Osteoblast (primary cell): ENCODE measurements around the gene DNMT1. TPM values are rescaled to one million over a fixed set of nuclear protein-coding genes. Genes with fewer than 3 reads are reported as not detected.

Experiments
- DNase-seq: peaks from one replicate; pipeline ENCODE4 v3.0.0; 2011; ENCODE audit warnings: low spot score, mixed read lengths; ENCODE audit not compliant: insufficient read length; ENCODE audit errors: missing footprints
- H2AFZ ChIP-seq: 2 replicates; pipeline ENCODE4 v1.6.0; 2011; ENCODE audit warnings: mild to moderate bottlenecking, low read length
- H3K27ac ChIP-seq: 2 replicates; pipeline ENCODE4 v1.5.1; 2011; ENCODE audit warnings: mild to moderate bottlenecking, low read depth, low read length, moderate library complexity
- H3K27me3 ChIP-seq: 2 replicates; pipeline ENCODE4 v1.6.0; 2012; ENCODE audit warnings: mild to moderate bottlenecking, control low read depth, inconsistent platforms, low read length, moderate library complexity; ENCODE audit not compliant: insufficient read depth
- H3K36me3 ChIP-seq: 2 replicates; pipeline ENCODE4 v1.5.1; 2011; ENCODE audit warnings: mild to moderate bottlenecking, low read length, control low read depth, moderate library complexity; ENCODE audit not compliant: insufficient read depth
- H3K4me1 ChIP-seq: 2 replicates; pipeline ENCODE4 v1.5.1; 2011; ENCODE audit warnings: mild to moderate bottlenecking, low read length, control low read depth, moderate library complexity; ENCODE audit not compliant: insufficient read depth
- H3K4me2 ChIP-seq: 2 replicates; pipeline ENCODE4 v1.6.0; 2011; ENCODE audit warnings: mild to moderate bottlenecking, low read length; ENCODE audit not compliant: insufficient read depth
- H3K4me3 ChIP-seq: fragments of 200-600 bp; sonication (generic); 3 replicates; pipeline ENCODE4 v1.5.1; 2012; ENCODE audit warnings: mild to moderate bottlenecking, low read length, inconsistent platforms; ENCODE audit not compliant: insufficient read depth
- H3K79me2 ChIP-seq: 2 replicates; pipeline ENCODE4 v1.6.0; 2012; ENCODE audit warnings: mild to moderate bottlenecking, low read length, control low read depth, inconsistent platforms; ENCODE audit not compliant: insufficient read depth
- H3K9me3 ChIP-seq: 2 replicates; pipeline ENCODE4 v1.5.1; 2011; ENCODE audit warnings: low read depth, low read length, control low read depth
- H4K20me1 ChIP-seq: 2 replicates; pipeline ENCODE4 v1.6.0; 2012; ENCODE audit warnings: mild to moderate bottlenecking, low read length, control low read depth; ENCODE audit not compliant: insufficient read depth
- CTCF ChIP-seq: IDR thresholded peaks from 2 replicates; pipeline ENCODE4 v1.5.1; 2011; ENCODE audit warnings: mild to moderate bottlenecking, low read depth, low read length, moderate library complexity; ENCODE audit errors: extremely low read depth
- total RNA-seq: library from RNA; depleted of rRNA; stranded (reverse); fragments of >200 nt; gene quantifications from 2 replicates; pipeline ENCODE4 v1.2.3, GENCODE V29; 2012

Gene DNMT1
- total RNA-seq, 1 donor = 33.7 TPM

- DNase-seq = peak; percentile 52
- H3K27me3 ChIP-seq = no peaks in the 10 kb centered on the region
- no peaks in the 10 kb centered on the region for H3K9me3 ChIP-seq
- no peak overlapping the region for H3K27ac ChIP-seq
- no peak overlapping the region for H3K4me2 ChIP-seq
- H3K36me3 ChIP-seq = peaks cover 48% of the 10 kb centered on the region
- H4K20me1 ChIP-seq = peaks cover 8% of the 10 kb centered on the region
- no peak for TF ChIP-seq CTCF
- H3K4me3 ChIP-seq = no peak overlapping the region
- H3K79me2 ChIP-seq = peaks cover 29% of the 10 kb centered on the region
- H2AFZ ChIP-seq = no peak overlapping the region
- H3K4me1 ChIP-seq = peaks cover 10% of the 10 kb centered on the region
Measured at GRCh38 chr19:10110076-10110971, 84.4 kb downstream of the DNMT1 start.

GRCh38 chr19:10109528-10109927 is 85.2 kb downstream of the DNMT1 start:
- DNase-seq = peak; percentile 54
- no peaks in the 10 kb centered on the region for H3K9me3 ChIP-seq
- H3K4me2 ChIP-seq = no peak overlapping the region
- H3K27me3 ChIP-seq = no peaks in the 10 kb centered on the region
- peaks cover 29% of the 10 kb centered on the region for H3K79me2 ChIP-seq
- peaks cover 10% of the 10 kb centered on the region for H3K4me1 ChIP-seq
- H3K27ac ChIP-seq = no peak overlapping the region
- peaks cover 43% of the 10 kb centered on the region for H3K36me3 ChIP-seq
- no peak for TF ChIP-seq CTCF
- no peak overlapping the region for H2AFZ ChIP-seq
- H3K4me3 ChIP-seq = no peak overlapping the region
- H4K20me1 ChIP-seq = peaks cover 6% of the 10 kb centered on the region

GRCh38 chr19:10107817-10108367 is 86.9 kb downstream of the DNMT1 start:
- no peaks in the 10 kb centered on the region for H3K9me3 ChIP-seq
- DNase-seq = peak; percentile 13
- peaks cover 39% of the 10 kb centered on the region for H3K36me3 ChIP-seq
- TF ChIP-seq CTCF = no peak
- H3K79me2 ChIP-seq = peaks cover 29% of the 10 kb centered on the region
- H3K4me1 ChIP-seq = peaks cover 10% of the 10 kb centered on the region
- H3K4me2 ChIP-seq = no peak overlapping the region
- H4K20me1 ChIP-seq = peaks cover 6% of the 10 kb centered on the region
- H3K27me3 ChIP-seq = no peaks in the 10 kb centered on the region
- H3K27ac ChIP-seq = no peak overlapping the region
- no peak overlapping the region for H2AFZ ChIP-seq
- H3K4me3 ChIP-seq = no peak overlapping the region

GRCh38 chr19:10107254-10107653 is 87.5 kb downstream of the DNMT1 start:
- peaks cover 29% of the 10 kb centered on the region for H3K79me2 ChIP-seq
- peak overlapping the region; percentile 93 for H3K4me3 ChIP-seq
- H3K27ac ChIP-seq = peak overlapping the region; percentile 88
- H3K9me3 ChIP-seq = no peaks in the 10 kb centered on the region
- no peaks in the 10 kb centered on the region for H3K27me3 ChIP-seq
- H2AFZ ChIP-seq = no peak overlapping the region
- no peak for TF ChIP-seq CTCF
- peaks cover 39% of the 10 kb centered on the region for H3K36me3 ChIP-seq
- H4K20me1 ChIP-seq = peaks cover 6% of the 10 kb centered on the region
- H3K4me1 ChIP-seq = peaks cover 10% of the 10 kb centered on the region
- peak; percentile 61 for DNase-seq
- peak overlapping the region; percentile 94 for H3K4me2 ChIP-seq
